Measurements from ENCODE around the gene RAI14. TPM values are rescaled to one million over a fixed set of nuclear protein-coding genes. Genes with fewer than 3 reads are reported as not detected.
"Not testable (repeated sequence)": the region's sequence is repeated elsewhere in the genome, so short reads cannot be mapped to it uniquely, and the experiment has no call there.

RAI14 gene
- total RNA-seq, 1 donor from 2014 or later, result 307 TPM

- Histone ChIP-seq H3K36me3 (ENCODE audit: insufficient read depth, low read length) (peaks cover 4% of the 10 kb centered on the region), H3K4me2 (ENCODE audit: low read length) (no peak overlapping the region), H3K9ac (ENCODE audit: low read length) (no peak overlapping the region), H3K9me3 (ENCODE audit: insufficient read depth, low read depth, low read length) (no peaks in the 10 kb centered on the region), H3K4me1 (ENCODE audit: insufficient read depth, low read length) (peaks cover 3% of the 10 kb centered on the region), H3K27ac (ENCODE audit: low read depth, low read length) (no peak overlapping the region), H4K20me1 (ENCODE audit: insufficient read depth, low read length) (peaks cover 50% of the 10 kb centered on the region), H3K4me3 (ENCODE audit: insufficient read depth, low read depth, low read length) (no peak overlapping the region), H2AFZ (ENCODE audit: low read depth, low read length) (no peak overlapping the region), H3K27me3 (ENCODE audit: insufficient read depth, low read length) (no peaks in the 10 kb centered on the region), H3K79me2 (ENCODE audit: insufficient read depth, low read length) (peaks cover 96% of the 10 kb centered on the region)
- FAIRE-seq (no peak), DNase-seq (ENCODE audit: low read depth) (no peak)
- H3K36me3 Mint-ChIP-seq (ENCODE audit: low read depth, unreplicated experiment), result peaks cover 20% of the 10 kb centered on the region
- H3K27me3 Mint-ChIP-seq (ENCODE audit: low read depth, unreplicated experiment), result no peaks in the 10 kb centered on the region
- TF ChIP-seq EZH2 (IDR thresholded peaks at IDR 0.05; ENCODE audit: insufficient read depth, low read length) (no peak), CTCF (IDR thresholded peaks at IDR 0.05; ENCODE audit: insufficient read depth, low read depth, low read length) (no peak)
- H3K27ac Mint-ChIP-seq (ENCODE audit: unreplicated experiment), result no peak overlapping the region
- no peaks in the 10 kb centered on the region for H3K9me3 Mint-ChIP-seq (ENCODE audit: unreplicated experiment)
- peaks cover 46% of the 10 kb centered on the region for H3K4me1 Mint-ChIP-seq (ENCODE audit: low read depth, unreplicated experiment)
- no peak overlapping the region for H3K4me3 Mint-ChIP-seq (ENCODE audit: unreplicated experiment)
Observed at GRCh38 chr5:34699155-34700077, 43.3 kb downstream of the RAI14 start.

GRCh38 chr5:34700078-34700452 is 43.9 kb downstream of the RAI14 start:
- no peak overlapping the region for H3K9ac ChIP-seq (ENCODE audit: low read length)
- no peak for DNase-seq (ENCODE audit: low read depth)
- peaks cover 43% of the 10 kb centered on the region for H4K20me1 ChIP-seq (ENCODE audit: insufficient read depth, low read length)
- peaks cover 3% of the 10 kb centered on the region for H3K4me1 ChIP-seq (ENCODE audit: insufficient read depth, low read length)
- H2AFZ ChIP-seq (ENCODE audit: low read depth, low read length), result no peak overlapping the region
- FAIRE-seq, result no peak
- Mint-ChIP-seq H3K27ac (ENCODE audit: unreplicated experiment) (no peak overlapping the region), H3K9me3 (ENCODE audit: unreplicated experiment) (no peaks in the 10 kb centered on the region), H3K27me3 (ENCODE audit: low read depth, unreplicated experiment) (no peaks in the 10 kb centered on the region), H3K4me1 (ENCODE audit: low read depth, unreplicated experiment) (peaks cover 41% of the 10 kb centered on the region), H3K36me3 (ENCODE audit: low read depth, unreplicated experiment) (peaks cover 20% of the 10 kb centered on the region), H3K4me3 (ENCODE audit: unreplicated experiment) (no peak overlapping the region)
- H3K79me2 ChIP-seq (ENCODE audit: insufficient read depth, low read length), result peaks cover 96% of the 10 kb centered on the region
- no peak overlapping the region for H3K4me2 ChIP-seq (ENCODE audit: low read length)
- peaks cover 8% of the 10 kb centered on the region for H3K36me3 ChIP-seq (ENCODE audit: insufficient read depth, low read length)
- no peaks in the 10 kb centered on the region for H3K27me3 ChIP-seq (ENCODE audit: insufficient read depth, low read length)
- no peaks in the 10 kb centered on the region for H3K9me3 ChIP-seq (ENCODE audit: insufficient read depth, low read depth, low read length)
- no peak overlapping the region for H3K4me3 ChIP-seq (ENCODE audit: insufficient read depth, low read depth, low read length)
- H3K27ac ChIP-seq (ENCODE audit: low read depth, low read length), result no peak overlapping the region
- TF ChIP-seq EZH2 (IDR thresholded peaks at IDR 0.05; ENCODE audit: insufficient read depth, low read length) (no peak), CTCF (IDR thresholded peaks at IDR 0.05; ENCODE audit: insufficient read depth, low read depth, low read length) (no peak)

GRCh38 chr5:34701442-34701841 is 45.3 kb downstream of the RAI14 start:
- not testable (repeated sequence) for H3K27me3 Mint-ChIP-seq (ENCODE audit: low read depth, unreplicated experiment); H3K4me2 ChIP-seq (ENCODE audit: low read length); FAIRE-seq; DNase-seq (ENCODE audit: low read depth); H3K9ac ChIP-seq (ENCODE audit: low read length); H3K27ac ChIP-seq (ENCODE audit: low read depth, low read length); H3K27me3 ChIP-seq (ENCODE audit: insufficient read depth, low read length); H3K9me3 Mint-ChIP-seq (ENCODE audit: unreplicated experiment); H3K4me3 Mint-ChIP-seq (ENCODE audit: unreplicated experiment); H2AFZ ChIP-seq (ENCODE audit: low read depth, low read length); H3K36me3 ChIP-seq (ENCODE audit: insufficient read depth, low read length); H3K4me3 ChIP-seq (ENCODE audit: insufficient read depth, low read depth, low read length); H3K9me3 ChIP-seq (ENCODE audit: insufficient read depth, low read depth, low read length)
- peaks cover 11% of the 10 kb centered on the region for H3K4me1 ChIP-seq (ENCODE audit: insufficient read depth, low read length)
- peaks cover 96% of the 10 kb centered on the region for H3K79me2 ChIP-seq (ENCODE audit: insufficient read depth, low read length)
- Mint-ChIP-seq H3K4me1 (ENCODE audit: low read depth, unreplicated experiment) (peaks cover 45% of the 10 kb centered on the region), H3K27ac (ENCODE audit: unreplicated experiment) (peak overlapping the region; percentile 8), H3K36me3 (ENCODE audit: low read depth, unreplicated experiment) (peaks cover 23% of the 10 kb centered on the region)
- H4K20me1 ChIP-seq (ENCODE audit: insufficient read depth, low read length), result peaks cover 37% of the 10 kb centered on the region

Measured in astrocyte (in vitro differentiated cells and primary cell).